Measurements from ENCODE around the gene FRMPD1.

GRCh38 chr9:37752642-37753488 is 102.1 kb downstream of the FRMPD1 start:
- TF ChIP-seq POLR2A (IDR thresholded peaks at IDR 0.05) = peak; percentile 18
- TF ChIP-seq, protein P1, sequence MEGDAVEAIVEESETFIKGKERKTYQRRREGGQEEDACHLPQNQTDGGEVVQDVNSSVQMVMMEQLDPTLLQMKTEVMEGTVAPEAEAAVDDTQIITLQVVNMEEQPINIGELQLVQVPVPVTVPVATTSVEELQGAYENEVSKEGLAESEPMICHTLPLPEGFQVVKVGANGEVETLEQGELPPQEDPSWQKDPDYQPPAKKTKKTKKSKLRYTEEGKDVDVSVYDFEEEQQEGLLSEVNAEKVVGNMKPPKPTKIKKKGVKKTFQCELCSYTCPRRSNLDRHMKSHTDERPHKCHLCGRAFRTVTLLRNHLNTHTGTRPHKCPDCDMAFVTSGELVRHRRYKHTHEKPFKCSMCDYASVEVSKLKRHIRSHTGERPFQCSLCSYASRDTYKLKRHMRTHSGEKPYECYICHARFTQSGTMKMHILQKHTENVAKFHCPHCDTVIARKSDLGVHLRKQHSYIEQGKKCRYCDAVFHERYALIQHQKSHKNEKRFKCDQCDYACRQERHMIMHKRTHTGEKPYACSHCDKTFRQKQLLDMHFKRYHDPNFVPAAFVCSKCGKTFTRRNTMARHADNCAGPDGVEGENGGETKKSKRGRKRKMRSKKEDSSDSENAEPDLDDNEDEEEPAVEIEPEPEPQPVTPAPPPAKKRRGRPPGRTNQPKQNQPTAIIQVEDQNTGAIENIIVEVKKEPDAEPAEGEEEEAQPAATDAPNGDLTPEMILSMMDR (IDR thresholded peaks at IDR 0.05) = no peak
